ENCODE measurements around the gene SYCP1. TPM values are rescaled to one million over a fixed set of nuclear protein-coding genes. Genes with fewer than 3 reads are reported as not detected.

The SYCP1 gene
- total RNA-seq, 4 donors from 2014 or later: 0.35 TPM; not detected in 3

DNA sequence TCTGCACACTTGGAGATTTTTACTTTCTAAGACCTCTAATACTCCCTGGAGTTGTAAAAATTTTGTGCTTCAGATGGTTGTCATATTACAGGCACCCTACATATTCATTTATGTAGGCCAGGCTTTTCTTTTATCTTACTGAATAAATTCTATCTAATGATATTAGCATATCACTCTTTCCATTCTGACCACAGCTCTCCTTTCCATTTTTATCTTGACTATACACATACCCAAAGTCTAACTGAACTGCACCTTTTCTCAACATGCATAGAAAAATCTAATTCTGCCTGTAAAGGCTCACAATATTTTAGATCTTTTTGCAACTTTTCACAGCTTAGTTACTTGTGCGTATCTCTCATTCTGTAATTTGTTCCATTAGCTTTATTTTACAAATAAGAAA is 122.2 kb downstream of the SYCP1 start:
- H3K27ac ChIP-seq: no peak overlapping the region
- peaks cover 0 to 3% of the 10 kb centered on the region in 2 donors for H3K9me3 ChIP-seq
- H3K27me3 ChIP-seq: peaks cover 0 to 10% of the 10 kb centered on the region in 2 donors
- no peak for TF ChIP-seq POLR2A (IDR thresholded peaks at IDR 0.05)
- TF ChIP-seq, protein P1, sequence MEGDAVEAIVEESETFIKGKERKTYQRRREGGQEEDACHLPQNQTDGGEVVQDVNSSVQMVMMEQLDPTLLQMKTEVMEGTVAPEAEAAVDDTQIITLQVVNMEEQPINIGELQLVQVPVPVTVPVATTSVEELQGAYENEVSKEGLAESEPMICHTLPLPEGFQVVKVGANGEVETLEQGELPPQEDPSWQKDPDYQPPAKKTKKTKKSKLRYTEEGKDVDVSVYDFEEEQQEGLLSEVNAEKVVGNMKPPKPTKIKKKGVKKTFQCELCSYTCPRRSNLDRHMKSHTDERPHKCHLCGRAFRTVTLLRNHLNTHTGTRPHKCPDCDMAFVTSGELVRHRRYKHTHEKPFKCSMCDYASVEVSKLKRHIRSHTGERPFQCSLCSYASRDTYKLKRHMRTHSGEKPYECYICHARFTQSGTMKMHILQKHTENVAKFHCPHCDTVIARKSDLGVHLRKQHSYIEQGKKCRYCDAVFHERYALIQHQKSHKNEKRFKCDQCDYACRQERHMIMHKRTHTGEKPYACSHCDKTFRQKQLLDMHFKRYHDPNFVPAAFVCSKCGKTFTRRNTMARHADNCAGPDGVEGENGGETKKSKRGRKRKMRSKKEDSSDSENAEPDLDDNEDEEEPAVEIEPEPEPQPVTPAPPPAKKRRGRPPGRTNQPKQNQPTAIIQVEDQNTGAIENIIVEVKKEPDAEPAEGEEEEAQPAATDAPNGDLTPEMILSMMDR (IDR thresholded peaks at IDR 0.05): no peak
- no peaks in the 10 kb centered on the region for H3K36me3 ChIP-seq
- no peak overlapping the region for H3K4me3 ChIP-seq
- no peaks in the 10 kb centered on the region for H3K4me1 ChIP-seq
- DNase-seq: no peak
- intact Hi-C loops (cut with DNase I; ENCODE audit: low total_unique reads): no loop called here

DNA sequence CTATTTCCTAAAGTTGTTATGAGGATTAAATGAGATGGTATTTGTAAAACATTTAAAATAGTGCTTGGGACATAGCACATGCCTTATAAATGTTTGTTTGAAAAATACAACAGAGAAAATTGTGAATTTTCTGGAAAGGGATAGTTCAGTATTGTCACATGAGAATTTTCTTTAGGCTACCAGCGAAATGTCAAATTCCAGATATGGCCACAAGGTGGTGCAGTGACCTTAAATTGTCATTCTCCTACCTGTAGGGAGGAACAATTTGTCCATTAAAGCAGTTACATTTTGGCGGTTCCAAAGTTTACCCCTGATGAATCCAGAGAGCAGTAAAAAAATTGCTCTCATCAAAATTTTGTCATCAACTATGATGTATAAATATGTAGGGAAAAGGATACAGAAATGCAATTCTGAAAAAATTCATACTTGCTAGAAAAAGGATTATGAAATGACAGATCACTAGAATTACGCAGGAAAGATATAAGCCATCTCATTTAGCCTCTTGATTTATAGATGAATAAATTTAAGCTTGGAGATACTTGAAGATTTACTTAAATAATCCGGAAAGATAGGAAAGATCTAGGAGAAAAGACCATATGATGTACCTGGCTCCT is 124.7 kb downstream of the SYCP1 start:
- no peak overlapping the region for H3K4me3 ChIP-seq
- peaks cover 0 to 10% of the 10 kb centered on the region in 2 donors for H3K27me3 ChIP-seq
- peaks cover 0 to 6% of the 10 kb centered on the region in 2 donors for H3K9me3 ChIP-seq
- no peak for TF ChIP-seq POLR2A (IDR thresholded peaks at IDR 0.05)
- TF ChIP-seq, protein P1 (IDR thresholded peaks at IDR 0.05): peak; percentile 75 to 86 (median 84)
- intact Hi-C loops (cut with DNase I; ENCODE audit: low total_unique reads): no loop called here
- H3K36me3 ChIP-seq: no peaks in the 10 kb centered on the region
- DNase-seq: peak; percentile 54 to 67
- no peaks in the 10 kb centered on the region for H3K4me1 ChIP-seq
- no peak overlapping the region for H3K27ac ChIP-seq

DNA sequence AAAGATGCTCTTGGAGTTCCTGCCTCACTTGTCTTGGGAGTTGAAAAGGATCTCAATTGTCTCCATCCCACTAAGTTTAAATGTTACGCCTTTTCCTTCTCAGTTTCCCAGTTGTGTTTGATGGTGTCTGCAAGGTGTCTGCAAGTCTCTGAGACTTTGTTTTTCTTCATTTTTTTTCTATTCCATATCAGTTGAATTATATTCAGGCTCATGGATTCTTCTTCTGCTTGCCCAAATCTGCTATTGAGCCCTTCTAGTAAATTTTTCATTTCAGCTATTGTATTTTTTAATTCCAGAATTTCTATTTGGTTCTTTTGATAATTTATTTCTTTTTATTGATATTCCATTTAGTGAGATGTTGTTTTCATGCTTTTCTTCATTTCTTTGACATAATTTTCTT is 127.6 kb downstream of the SYCP1 start:
- no peak overlapping the region for H3K4me3 ChIP-seq
- intact Hi-C loops (cut with DNase I; ENCODE audit: low total_unique reads): loop anchor here (5.0 kb wide), 1 partner anchor 130 kb away; no protein-coding TSS in a partner anchor
- no peaks in the 10 kb centered on the region for H3K4me1 ChIP-seq

DNA sequence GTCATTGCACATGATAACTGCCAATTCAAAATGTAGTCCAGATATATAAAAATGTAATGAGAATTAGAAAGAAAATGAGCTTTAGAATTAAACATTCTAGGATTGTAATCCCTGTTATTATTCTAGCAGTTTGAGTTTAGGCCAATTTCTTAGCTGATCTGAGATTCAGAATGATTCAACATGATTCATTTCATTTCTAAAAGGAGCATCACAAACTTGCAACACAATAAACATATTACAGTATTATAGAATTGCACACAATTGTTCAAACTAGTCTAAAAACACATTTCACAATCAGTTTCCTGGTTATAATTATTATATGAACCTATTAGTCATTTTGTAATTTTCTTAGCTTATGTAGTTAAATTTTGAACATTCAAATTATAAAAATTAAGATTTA is 131.6 kb downstream of the SYCP1 start:
- DNase-seq: no peak
- intact Hi-C loops (cut with DNase I; ENCODE audit: low total_unique reads): no loop called here
- Histone ChIP-seq H3K4me1 (no peaks in the 10 kb centered on the region), H3K27me3 (no peaks in the 10 kb centered on the region), H3K27ac (no peak overlapping the region), H3K36me3 (no peaks in the 10 kb centered on the region), H3K9me3 (peaks cover 0 to 15% of the 10 kb centered on the region in 2 donors), H3K4me3 (no peak overlapping the region)
- TF ChIP-seq, protein P1 (IDR thresholded peaks at IDR 0.05): no peak
- no peak for TF ChIP-seq POLR2A (IDR thresholded peaks at IDR 0.05)

More for the DNA sequence above, 127.6 kb downstream of the SYCP1 start:
- peaks cover 0 to 8% of the 10 kb centered on the region in 2 donors for H3K27me3 ChIP-seq
- TF ChIP-seq, protein P1 (IDR thresholded peaks at IDR 0.05): no peak
- TF ChIP-seq POLR2A (IDR thresholded peaks at IDR 0.05): no peak
- peaks cover 0 to 8% of the 10 kb centered on the region in 2 donors for H3K9me3 ChIP-seq
- no peak overlapping the region for H3K27ac ChIP-seq
- no peak for DNase-seq
- no peaks in the 10 kb centered on the region for H3K36me3 ChIP-seq

DNA sequence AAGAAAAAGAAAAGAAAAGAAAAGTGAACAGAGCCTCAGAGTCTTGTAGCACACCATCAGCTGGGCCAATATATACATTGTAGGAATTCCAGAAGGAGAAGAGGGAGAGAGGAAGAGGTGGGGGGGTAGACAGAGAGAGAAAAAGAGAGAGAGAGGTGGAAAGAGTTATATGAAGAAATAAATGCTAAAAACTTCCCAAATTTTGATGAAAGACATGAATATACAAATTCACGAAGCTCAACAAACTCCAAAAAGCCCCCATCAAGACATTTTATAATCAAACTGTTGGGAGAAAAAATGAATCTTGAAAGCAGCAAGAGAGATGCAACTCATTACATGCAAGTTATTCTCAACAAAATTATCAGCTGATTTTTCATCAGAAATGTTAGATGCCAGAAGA is 133.4 kb downstream of the SYCP1 start:
- TF ChIP-seq POLR2A (IDR thresholded peaks at IDR 0.05): no peak
- TF ChIP-seq, protein P1 (IDR thresholded peaks at IDR 0.05): no peak
- intact Hi-C loops (cut with DNase I; ENCODE audit: low total_unique reads): no loop called here
- H3K27me3 ChIP-seq: no peaks in the 10 kb centered on the region
- H3K9me3 ChIP-seq: peaks cover 0 to 10% of the 10 kb centered on the region in 2 donors
- H3K36me3 ChIP-seq: no peaks in the 10 kb centered on the region
- no peak for DNase-seq
- H3K27ac ChIP-seq: no peak overlapping the region
- H3K4me1 ChIP-seq: no peaks in the 10 kb centered on the region
- H3K4me3 ChIP-seq: no peak overlapping the region

Data from uterus (tissue), 4 donors.